CD4-positive, alpha-beta T cell treated with Interleukin-4 for 1 hour (primary cell): ENCODE data around the gene ARL5C.

Experiments
- DNase-seq, 2 donors: peaks; one replicate each; pipeline ENCODE4 v3.0.0-alpha.2; 2020 to 2022

The ARL5C gene

DNA sequence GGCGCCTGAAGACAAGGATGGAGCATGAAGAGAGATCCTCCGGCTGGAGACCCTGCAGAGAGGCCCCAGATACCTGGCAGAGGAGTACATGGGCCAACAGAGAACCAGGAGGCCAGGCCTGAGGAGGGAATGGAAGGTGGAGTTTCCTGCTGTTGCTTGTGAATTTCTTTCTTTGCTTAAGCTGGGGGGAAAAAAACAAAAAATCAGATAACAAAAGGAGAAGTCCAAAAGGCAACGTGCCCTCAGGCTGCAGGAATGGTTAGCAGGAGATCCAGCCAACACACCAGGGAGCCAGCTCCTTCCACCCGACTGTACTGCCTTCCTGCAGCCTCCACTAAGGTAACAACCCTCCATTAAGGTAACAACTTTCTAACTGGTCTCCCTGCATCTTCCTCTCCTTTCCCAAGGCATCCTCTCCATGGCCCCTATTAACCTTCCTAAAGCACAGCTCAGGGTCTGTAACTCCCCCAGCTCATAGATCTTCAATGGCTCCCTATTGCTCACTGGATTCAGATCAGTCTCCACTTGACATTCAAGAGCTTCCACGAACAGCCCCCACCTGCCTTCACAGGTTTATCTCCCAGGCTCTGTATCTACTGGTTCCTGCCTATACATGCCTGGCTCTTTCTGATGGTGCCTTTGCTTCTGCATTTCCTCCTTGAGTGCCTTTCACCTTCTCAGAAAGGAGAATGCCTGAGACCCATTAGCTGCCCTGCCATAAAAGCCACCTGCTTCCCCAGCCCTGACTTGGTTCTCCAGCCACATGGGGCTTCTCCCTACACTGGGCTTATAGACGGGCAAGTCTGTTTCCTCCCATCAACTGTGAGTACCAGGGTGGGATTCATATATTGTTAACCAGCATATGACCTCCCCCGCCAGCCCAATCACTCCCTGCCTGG, 725 bp upstream of the ARL5C start:
- no peak for DNase-seq

DNA sequence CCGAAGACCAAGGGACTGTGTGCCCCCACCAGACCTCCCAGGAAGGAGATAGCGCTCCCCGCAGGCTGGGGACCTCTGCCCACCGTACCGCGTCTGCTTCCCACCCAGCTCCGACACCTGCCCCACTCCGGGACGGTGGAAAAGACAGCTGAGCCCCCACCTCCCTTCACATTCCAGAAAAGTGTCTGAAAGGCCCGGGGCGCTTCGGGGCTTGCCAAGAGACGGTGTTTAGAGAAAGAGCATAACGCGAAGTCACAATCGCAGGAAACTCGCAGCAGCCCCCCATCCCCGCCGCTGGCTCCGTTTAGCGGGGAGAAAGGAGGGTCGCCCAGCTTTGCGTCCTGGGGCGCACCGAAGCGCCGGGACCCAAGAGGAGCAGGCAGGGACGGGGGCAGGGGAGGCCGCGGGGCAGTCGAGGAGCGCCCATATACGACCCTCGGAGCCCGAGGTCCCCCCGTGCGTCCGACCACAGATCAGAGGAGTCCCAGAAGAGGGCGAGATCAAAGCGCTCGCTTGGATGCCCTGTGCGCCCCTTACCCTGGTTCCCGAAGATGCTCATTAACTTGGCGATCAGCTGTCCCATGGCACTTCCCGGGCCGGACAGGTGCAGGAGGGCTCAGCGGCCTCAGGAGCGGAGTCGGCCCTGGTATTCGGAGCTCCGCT, 652 bp downstream of the ARL5C start:
- no peak for DNase-seq

DNA sequence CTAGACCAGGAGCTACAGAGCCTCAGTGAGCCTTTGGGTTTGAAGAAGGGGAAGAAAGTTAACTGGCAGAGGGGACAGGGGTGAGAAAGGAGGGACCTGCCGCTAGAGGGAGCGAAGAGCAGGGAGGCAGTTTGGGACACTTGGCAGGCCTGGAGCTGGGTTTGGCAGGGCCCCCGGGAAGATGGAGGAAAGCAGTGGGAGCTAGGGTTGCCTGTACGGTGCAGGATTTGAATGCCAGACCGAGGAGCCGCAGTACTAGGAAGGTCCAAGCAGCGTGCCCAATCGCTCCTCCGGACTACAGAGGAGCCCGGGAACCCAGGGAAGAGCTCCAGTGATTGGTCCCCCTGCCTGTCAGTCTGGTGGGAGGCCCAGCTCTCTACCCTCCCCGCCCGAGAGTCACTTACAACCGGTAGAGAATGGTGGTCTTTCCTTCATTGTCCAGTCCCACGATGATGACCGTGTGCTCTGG, 1.3 kb downstream of the ARL5C start:
- peak; percentile 80 to 81 for DNase-seq

DNA sequence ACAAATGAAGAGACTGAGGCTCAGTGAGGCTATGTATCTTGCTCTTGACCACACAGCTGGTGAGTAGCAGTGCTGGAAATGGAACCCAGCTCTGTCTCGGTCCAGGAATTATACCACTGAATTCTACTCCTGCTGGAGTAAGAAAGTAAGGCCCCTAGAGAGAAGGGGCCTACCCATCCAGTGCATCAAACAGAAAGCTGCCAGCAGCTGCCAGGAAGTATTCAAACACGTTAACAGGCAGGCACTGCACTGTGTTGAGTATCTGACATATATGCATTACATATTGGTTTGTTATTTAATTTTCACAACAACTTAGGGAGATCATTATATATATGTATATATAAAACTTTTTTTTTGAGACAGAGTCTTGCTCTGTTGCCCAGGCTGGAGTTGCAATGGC, 4.0 kb downstream of the ARL5C start:
- no peak for DNase-seq

DNA sequence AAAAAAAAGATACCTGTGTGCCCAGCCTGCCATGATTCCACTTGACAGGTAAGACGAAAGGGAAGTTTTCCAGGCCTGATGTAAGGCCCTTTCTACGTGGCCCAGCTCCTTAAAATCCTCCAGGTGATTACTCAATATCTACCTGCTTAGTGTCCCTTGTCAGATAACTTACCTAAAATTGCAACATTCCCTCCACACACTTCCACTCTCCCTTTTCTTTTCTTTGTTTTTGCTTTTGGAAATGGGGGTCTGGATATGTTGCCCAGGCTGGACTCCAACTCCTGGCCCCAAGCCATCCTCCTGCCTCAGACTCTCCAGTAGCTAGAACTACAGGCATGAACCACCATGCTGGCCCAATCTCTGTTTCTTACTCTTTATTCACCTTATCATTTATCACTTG, 7.3 kb downstream of the ARL5C start:
- no peak for DNase-seq

DNA sequence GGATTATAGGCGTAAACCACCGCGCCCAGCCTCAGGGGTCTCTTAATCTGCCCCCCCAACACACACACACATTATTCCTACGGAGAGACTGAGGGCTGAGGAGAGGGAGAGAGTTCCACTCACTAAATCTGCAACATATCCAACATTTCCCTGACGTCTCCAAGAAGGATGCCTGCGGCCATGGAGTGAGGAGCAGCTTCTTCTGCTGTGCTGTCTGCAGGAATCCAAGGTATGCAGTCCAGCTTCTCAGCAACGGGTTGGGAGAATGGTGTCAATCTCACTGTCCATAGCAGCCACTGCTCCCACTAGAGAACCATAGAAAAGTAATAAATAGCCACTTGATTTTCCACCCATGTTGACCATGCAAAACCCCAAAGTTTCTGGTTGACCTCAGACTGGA, 9.5 kb downstream of the ARL5C start:
- DNase-seq, result no peak

DNA sequence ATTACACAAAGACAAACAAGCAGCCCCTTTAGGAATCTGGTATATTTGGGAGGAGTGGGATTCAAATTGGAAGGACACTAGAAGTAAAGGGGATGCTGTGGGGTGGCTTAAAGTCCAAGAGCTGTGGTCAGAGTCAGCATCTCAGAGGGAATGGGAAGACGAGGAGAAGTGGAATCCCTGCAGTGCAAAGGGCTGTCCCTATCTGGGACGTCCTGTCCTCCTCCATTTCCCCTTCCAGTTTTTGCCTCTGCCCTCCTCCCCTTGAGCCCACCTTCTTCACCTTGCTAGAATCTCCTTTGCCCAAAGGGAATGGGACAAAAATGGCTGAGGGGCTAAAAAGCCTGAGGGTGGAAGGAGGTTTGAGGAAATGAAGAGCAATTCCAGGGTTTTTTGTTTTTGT, 10.3 kb downstream of the ARL5C start:
- DNase-seq, result no peak

DNA sequence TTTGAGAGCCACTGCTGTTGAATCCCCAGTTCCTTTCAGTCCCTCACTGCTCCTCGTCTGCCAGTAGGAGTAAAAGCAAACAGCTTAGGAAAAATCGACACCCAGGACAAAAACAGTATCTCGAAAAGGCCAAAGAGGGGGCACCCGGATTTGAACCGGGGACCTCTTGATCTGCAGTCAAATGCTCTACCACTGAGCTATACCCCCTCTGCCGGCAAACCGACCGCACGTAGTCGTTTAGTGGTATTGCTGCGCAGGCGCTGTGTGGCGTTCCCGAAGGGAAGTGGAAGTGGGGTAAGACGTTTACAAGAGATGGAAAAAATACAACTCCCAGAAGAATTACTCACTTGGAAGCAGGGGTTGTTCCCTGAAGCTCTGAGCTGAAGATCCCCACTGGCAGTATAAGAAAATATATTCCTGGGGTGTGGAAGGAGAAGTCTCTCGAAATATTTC, 12.3 kb downstream of the ARL5C start:
- peak; percentile 93 for DNase-seq

DNA sequence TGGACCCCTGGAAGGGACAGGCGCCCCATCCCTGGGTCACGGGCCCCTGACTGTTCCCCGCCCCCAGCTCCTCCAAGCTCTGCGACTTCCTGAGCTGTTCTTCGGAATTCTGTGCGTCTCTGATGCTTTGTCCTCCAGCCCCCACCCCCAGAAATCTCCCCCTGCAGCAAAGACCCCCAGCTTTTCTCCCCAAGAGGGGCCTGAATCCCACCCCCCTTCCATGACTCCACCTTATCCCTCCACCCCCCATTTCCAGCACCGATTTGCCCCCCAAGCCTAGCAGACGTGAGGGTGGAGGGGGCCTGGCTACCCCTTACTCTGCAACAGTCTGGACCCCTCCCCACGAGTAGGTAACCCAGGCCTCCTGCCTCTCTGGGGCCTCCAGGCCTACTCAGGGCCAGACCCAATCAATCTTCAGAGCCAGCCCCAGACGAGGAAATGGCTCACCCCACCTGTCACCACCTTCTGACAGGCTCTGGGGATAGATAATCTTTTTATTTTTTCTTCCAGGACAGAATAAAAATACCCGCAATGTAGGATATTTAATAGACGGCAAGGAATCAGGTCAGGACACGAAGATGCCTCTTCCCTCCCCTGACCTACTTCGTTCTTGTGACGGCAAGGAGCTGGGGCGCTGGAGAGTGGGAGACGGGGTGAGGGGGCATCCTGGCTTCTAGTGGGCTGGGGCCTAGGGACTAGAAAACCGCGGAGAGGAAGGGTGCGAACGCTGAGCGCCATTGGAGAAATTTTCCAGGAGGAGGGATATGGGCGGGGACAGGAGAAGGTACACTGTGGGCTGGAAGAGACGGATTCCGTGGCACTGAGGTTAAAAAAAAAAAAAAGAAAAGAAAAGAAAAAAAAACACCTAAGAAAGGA, 13.8 kb downstream of the ARL5C start:
- peak; percentile 33 to 36 for DNase-seq

DNA sequence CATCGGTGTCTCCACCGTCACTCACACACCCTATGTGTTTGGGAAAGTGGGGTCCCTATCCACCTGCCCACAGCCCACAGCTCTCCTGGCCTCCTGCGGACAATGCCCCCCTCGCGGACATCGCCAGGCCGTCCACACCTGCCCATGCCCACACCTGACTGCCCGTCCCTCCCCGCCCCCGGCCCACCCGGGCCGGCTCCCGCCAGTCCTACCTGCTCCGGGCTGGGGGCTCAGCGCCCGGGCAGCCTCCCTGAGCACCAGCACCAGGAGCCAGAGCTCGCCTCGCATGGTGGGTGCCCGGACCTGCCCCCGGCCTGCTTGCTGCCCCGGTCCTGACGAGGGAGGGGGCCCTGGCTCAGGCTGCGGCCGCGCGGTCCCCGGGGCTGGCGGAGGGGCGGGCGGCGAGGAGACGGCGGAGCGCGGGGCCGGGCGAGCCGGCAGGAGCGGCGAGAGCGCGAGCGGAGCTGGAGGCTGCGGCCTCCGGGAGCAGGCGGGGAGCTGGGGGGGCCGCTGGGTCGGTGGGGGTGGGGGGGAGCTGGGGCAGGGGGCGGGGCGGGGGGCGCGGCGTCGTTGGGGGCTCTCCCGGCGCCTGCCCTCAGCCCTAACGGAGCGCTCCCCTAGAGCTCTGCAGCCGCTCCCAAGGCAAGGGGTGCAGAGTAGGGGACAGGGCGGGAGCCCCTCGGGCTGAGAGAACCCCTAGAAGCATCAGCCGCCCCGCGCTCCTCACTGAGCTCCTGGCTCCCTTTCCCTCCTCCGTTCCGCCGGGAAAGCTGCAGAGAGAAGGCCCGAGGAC, 14.6 kb downstream of the ARL5C start, which contains the start of gene PLXDC1:
TSS of gene PLXDC1 (minus strand) at position 488 of the 793 bp plus-strand sequence. CDS start at position 288, 200 bp downstream.
- DNase-seq, result peak in 1 of 2 donors; percentile 14

DNA sequence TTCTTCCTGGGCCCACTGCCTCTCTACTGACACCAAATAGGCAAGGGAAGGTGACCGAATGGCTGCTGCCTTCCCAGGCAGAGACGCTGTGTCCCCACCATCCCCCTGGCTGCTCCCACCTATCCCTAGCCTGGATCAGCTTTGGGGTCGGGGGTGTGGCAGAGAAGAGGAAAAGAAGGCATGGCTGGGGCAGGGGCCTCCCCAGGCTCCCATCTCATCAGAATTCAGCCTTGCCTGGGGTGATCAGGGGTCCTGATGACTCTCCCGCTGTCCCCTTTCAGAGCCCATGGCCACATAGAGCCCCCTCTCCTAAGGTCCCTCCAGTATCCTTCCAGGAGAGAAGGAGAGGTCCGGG, 15.2 kb downstream of the ARL5C start:
- DNase-seq, result no peak

DNA sequence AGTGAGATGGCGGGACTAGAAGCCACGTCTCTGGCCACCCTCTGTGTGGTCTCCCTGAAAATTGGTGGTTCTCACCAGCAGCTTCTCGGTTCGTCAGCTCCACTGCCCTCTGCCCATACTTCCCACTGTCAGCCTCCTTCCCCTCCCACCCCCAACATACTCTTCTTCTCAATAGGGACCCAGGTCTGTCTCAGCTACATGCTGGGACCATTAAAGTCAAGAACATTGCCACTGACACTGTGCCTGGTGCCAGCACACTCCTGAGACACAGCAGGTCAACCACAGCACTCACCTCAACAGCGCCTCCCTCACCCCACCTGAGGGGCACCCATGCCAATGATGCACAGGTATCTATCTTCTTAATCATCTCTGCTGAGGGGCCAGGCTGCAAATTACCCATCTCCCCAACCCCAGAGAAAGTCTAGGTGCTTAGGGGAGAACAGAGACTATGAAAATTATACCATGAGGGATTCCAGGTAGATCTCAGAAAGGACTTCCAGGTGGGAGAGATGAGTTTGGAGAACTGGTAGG, 15.8 kb downstream of the ARL5C start:
- DNase-seq, result no peak

DNA sequence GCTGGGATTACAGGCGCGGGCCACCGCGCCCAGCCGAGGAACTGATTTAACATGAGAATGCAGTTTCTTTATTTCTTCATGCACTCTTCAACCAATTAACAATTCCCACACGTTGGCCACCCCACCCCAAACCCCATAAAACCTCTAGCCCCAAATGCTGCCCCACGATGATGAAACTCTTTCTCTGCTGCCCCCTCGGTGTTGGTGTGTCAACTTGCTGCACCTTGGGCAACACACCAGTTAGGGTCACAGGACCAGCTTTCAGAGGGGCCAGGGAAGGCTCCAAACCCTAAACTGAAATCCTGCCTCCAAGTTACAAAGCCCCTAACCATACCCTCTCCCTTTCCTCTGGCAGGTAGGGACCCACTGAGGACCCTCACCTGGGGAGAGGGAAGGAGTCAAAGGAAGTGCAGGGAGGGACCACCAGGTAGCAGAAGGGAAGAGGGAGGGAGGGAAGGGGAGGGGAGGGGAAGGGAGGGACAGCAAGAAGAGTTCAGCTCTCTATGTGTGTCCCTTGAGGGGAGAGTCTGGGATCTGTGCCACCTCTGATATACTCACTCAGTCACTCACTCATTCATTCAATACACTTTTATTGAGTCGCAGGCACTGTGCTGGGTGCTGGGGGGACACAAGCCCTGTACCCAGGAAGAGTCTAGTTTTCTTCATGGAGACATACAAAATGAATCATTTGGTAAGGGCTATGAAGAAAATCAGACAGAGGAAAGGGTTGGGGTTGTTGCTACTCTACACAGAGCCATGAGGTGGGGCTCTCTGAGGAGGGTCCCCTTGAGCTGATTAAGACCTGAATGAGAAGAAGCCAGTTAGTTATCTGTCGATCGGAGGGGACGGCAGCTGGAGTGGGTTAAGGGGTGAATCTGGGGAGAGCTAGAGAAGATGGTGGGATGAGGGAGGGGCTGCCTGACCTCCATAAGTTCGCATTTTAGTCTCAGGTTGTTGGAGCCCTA, 18.5 kb downstream of the ARL5C start:
- no peak for DNase-seq

DNA sequence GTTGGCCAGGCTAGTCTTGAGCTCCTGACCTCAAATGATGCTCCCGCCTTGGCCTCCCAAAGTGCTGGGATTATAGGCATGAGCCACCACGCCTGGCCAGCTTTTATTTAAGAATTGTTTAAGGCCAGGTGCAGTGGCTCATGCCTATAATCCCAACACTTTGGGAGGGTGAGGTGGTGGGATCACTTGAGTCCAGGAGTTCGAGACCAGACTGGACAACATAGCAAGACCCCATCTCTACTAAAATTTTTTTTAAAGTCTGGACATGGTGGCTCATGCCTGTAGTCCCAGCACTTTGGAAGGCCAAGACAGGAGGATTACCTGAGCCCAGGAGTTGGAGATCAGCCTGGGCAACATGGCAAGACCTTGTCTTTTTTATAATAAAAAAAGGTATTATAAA, 19.7 kb downstream of the ARL5C start:
- no peak for DNase-seq

DNA sequence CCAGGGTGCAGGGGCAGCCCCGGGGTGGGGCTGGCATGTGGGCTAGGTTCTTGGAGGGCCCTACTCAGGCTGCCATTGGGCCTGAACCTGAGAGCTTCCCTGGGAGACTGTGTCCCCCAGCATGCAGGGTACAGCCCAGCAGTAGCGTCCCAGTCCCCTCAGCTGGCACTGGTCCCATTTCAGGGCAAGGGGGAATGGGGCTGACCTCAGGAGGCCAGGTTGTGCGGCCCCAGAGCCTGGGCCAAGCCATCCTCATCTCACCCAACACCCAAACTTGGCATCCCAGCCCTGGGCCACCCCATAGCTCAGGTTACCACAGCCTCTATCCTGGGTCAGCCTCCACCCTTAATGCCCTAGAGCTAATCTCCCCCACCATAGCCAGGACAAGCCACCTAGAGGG, 20.8 kb downstream of the ARL5C start:
- DNase-seq, result no peak

DNA sequence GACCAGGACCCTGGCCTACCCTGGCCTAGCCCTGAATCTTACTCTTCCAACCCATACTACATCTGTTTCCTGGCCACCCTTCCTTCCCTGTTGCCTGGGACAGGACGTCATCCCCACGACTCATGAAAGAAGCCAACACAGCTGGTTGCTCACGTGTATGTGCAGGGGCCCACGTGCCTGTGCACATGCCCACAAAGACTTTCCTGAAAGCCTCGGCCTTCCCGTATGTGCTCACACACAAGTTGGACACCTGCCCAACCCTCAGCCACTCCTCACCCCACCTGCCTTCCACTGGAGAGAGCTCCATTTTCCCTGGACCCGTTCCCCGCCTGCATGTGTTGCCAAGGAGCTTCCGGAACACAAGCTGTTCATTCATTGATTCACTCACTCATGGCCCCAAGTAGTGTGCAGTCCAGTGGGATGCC, 21.5 kb downstream of the ARL5C start:
- no peak for DNase-seq

DNA sequence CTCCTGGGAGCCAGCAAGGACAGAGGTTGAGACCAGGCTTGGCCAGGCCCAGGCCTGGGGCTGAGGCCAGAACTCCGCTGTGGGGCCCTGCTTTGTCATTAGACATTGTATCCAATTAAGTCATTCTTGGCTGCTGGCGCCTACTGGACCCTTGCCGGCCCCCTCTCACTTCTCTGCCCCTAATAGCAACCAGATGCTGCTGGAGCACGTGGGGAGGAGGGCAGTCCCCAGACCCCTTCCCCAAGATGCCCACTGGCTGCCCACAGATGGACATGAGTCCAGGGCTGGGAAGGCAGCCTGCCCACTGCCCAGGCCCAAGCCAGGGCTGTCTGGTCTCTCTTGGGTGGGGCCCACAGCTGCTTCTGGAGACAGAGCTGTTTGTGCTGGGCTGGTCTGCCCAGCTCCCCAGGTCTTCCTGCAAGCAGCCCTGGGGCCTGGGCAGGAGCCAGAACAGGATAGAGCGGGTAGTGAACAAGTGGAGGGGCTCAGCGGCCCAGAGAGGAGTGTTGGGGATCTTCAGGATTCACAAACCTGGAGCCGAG, 22.3 kb downstream of the ARL5C start:
- DNase-seq, result no peak

DNA sequence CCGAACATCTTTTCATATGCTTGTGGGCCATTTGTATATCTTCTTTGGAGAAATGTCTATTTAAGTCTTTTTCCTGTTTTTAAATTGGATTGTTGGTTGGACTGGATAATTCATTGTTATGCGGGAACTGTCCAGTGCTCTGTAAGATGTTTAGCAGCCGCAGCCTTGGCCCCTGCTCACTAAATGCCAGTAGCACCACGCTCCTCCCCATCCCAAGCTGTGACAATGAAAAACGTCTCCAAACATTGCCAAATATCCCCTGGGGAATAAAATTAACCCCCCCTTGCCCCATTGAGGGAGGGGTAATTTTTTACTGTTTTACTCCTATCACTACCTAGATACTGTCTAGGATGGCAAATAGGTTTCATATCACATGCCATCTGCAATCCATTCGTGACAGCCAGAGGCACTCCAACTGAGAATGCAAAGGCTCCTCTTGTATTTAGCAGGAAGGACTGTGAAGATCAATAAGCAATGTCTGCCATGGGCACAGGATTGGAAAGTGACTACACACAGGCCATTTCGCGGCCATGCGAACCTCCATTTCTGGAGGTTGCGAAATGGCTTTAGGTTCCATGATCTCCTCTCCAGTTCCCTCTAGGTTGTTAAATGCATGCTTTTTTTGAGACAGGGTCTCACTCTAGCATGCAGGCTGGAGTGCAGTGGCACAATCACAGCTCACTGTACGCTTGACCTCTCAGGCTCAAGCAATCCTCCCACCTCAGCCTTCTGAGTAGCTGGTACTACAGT, 23.9 kb downstream of the ARL5C start:
- DNase-seq, result no peak

DNA sequence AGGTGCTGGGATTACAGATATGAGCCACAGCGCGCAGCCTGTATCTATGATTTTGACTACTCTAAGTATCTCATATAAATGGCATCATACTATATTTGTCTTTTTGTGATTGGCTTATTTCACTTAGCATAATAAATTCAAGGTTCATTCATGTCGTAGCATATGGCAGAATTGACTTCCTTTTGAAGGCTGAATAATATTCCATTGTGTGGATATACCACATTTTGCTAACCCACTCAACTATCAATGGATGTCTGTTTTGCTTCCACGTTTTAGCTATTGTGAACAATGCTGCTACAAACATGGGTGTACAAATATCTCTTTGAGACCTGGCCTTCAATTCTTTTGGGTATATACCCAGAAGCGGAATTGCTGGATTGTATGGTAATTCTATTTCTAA, 24.7 kb downstream of the ARL5C start:
- no peak for DNase-seq

DNA sequence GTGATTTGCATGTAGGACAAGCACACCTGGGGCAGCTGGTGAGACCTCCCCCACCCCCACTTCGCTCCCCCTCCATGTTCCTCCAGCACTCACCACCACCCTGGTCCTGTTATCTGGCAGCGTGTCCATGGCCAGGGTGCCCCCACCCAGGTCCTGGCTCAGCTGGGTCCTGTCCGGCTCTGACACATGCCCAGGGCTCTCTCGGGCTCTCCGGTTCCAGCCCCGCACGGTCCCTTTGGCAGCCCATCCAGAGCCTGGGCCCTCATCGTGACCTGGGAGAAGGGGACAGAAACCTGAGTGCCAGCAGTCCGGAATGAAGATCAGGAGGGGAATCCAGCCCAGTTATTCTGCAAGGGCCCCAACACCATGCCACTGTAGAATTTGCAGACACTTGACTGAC, 26.4 kb downstream of the ARL5C start:
- DNase-seq, result no peak
